PC-3 (cell line): Measurements from ENCODE around the gene PTGES. TPM values are rescaled to one million over a fixed set of nuclear protein-coding genes. Genes with fewer than 3 reads are reported as not detected.

Source experiments
- ATAC-seq: fragments of 200-7000 bp; cut with Tn5 transposase; 2 replicates; pipeline ENCODE4 v1.9.1; 2020; ENCODE audit warnings: mild to moderate bottlenecking, moderate library complexity
- BruUV-seq: library from RNA; stranded (reverse); fragments of 400-500 nt; replicated peaks from 2 replicates; lab custom pipeline; 2021; lab: Mats Ljungman, UMichigan
- CTCF ChIA-PET: fragments of 300-600 bp; sonication (Branson Sonifier 250); formaldehyde crosslinking; loops from one replicate; lab custom pipeline; 2022; ENCODE audit warnings: antibody characterized with exemption; lab: Charles Lee
- POLR2A ChIA-PET: fragments of 300-600 bp; sonication (Branson Sonifier 250); formaldehyde crosslinking; loops from one replicate; lab custom pipeline; 2022; ENCODE audit warnings: antibody characterized with exemption; ENCODE audit not compliant: unreplicated experiment; lab: Charles Lee
- DNase-seq: peaks from one replicate; pipeline ENCODE4 v3.0.0-alpha.2; 2015
- H2AFZ ChIP-seq: fragments of 300-600 bp; sonication (generic); 2 replicates; pipeline ENCODE4 v1.6.0; 2016; ENCODE audit warnings: antibody characterized with exemption, low read length
- H3F3A ChIP-seq: fragments of 300-600 bp; sonication (generic); one replicate; pipeline ENCODE4 v1.6.0; 2017; ENCODE audit warnings: antibody characterized with exemption, low read length, control low read depth, mild to moderate bottlenecking; ENCODE audit not compliant: unreplicated experiment
- H3K27ac ChIP-seq: fragments of 300-600 bp; sonication (generic); 2 replicates; pipeline ENCODE4 v1.5.1; 2016; ENCODE audit warnings: mild to moderate bottlenecking, low read length
- H3K27me3 ChIP-seq: fragments of 300-600 bp; sonication (generic); 2 replicates; pipeline ENCODE4 v1.6.1; 2016; ENCODE audit warnings: low read length, mixed read lengths
- H3K36me3 ChIP-seq: fragments of 300-600 bp; sonication (generic); 2 replicates; pipeline ENCODE4 v1.6.1; 2016; ENCODE audit warnings: low read depth, mixed run types, low read length, mixed read lengths
- H3K4me1 ChIP-seq: fragments of 300-600 bp; sonication (generic); 2 replicates; pipeline ENCODE4 v1.5.1; 2016; ENCODE audit warnings: low read length; ENCODE audit not compliant: insufficient read depth
- H3K4me2 ChIP-seq: fragments of 300-600 bp; sonication (generic); 2 replicates; pipeline ENCODE4 v1.6.0; 2016; ENCODE audit warnings: low read length
- H3K4me3 ChIP-seq: fragments of 300-600 bp; sonication (generic); 2 replicates; pipeline ENCODE4 v1.5.1; 2016; ENCODE audit warnings: mild to moderate bottlenecking, low read length, mixed read lengths
- H3K79me2 ChIP-seq: fragments of 300-600 bp; sonication (generic); 2 replicates; pipeline ENCODE4 v1.6.1; 2017; ENCODE audit warnings: low read length, mixed read lengths
- H3K9ac ChIP-seq: fragments of 300-600 bp; sonication (generic); 2 replicates; pipeline ENCODE4 v1.6.0; 2016; ENCODE audit warnings: mild to moderate bottlenecking, low read length
- H3K9me2 ChIP-seq: fragments of 300-600 bp; sonication (generic); replicated peaks from 2 replicates; pipeline ENCODE4 v1.6.1; 2016; ENCODE audit warnings: mixed run types, low read length, mixed read lengths
- H3K9me3 ChIP-seq: fragments of 300-600 bp; sonication (generic); 2 replicates; pipeline ENCODE4 v1.6.1; 2016; ENCODE audit warnings: low read length, mixed read lengths
- H4K20me1 ChIP-seq: fragments of 300-600 bp; sonication (generic); 2 replicates; pipeline ENCODE4 v1.6.1; 2016; ENCODE audit warnings: low read length, mixed read lengths
- CTCF ChIP-seq: fragments of 300-600 bp; sonication (generic); conservative IDR thresholded peaks from 2 replicates; pipeline ENCODE4 v1.5.1; 2017; ENCODE audit warnings: antibody characterized with exemption, low read depth, mild to moderate bottlenecking, low read length
- EZH2 ChIP-seq: fragments of 300-600 bp; sonication (generic); IDR thresholded peaks from one replicate; pipeline ENCODE4 v1.6.1; 2017; ENCODE audit warnings: antibody characterized with exemption, mild to moderate bottlenecking, low read length; ENCODE audit not compliant: unreplicated experiment
- EZH2phosphoT487 ChIP-seq: fragments of 300-600 bp; sonication (generic); IDR thresholded peaks from 2 replicates; pipeline ENCODE4 v1.6.1; 2018; ENCODE audit warnings: mild to moderate bottlenecking, antibody characterized with exemption, low read length, borderline replicate concordance
- intact Hi-C: fragments of 100-400 bp; cut with micrococcal nuclease; formaldehyde crosslinking; loops from 2 replicates; pipeline ENCODE4 v1.9.0; 2023
- total RNA-seq: library from RNA; depleted of rRNA; stranded (reverse); fragments of >200 nt; gene quantifications from 2 replicates; pipeline ENCODE4 v1.2.3, GENCODE V29; 2014

PTGES gene
- total RNA-seq, 1 experiment from 2014 or later: 21.0 TPM

GRCh38 chr9:129737479-129738274 lies 15.2 kb downstream of the PTGES start:
- no peaks in the 10 kb centered on the region for H3K79me2 ChIP-seq
- peak overlapping the region; percentile 76 for H2AFZ ChIP-seq
- no peaks in the 10 kb centered on the region for H3K27me3 ChIP-seq
- H3K4me3 ChIP-seq: peak overlapping the region; percentile 72
- H3K27ac ChIP-seq: peak overlapping the region; percentile 29; the same call in 1 of the 2 replicates
- no peaks in the 10 kb centered on the region for H3K9me2 ChIP-seq
- BruUV-seq: no TSS peak
- DNase-seq (peak; percentile 74), ATAC-seq (peak; percentile 88)
- peak; percentile 80 for TF ChIP-seq CTCF
- TF ChIP-seq EZH2: no peak
- no peak for TF ChIP-seq EZH2phosphoT487
- POLR2A ChIA-PET: no interaction called here
- no peaks in the 10 kb centered on the region for H3K9me3 ChIP-seq
- CTCF ChIA-PET: interaction anchor here (1.3 kb wide), 1 partner anchor 39 kb away, joined by 5 read pairs; no protein-coding TSS in a partner anchor
- H3K4me2 ChIP-seq: peak overlapping the region; percentile 89
- H4K20me1 ChIP-seq: no peaks in the 10 kb centered on the region
- no peaks in the 10 kb centered on the region for H3F3A ChIP-seq
- intact Hi-C loops: loop anchor here (1.0 kb wide), 1 partner anchor 46 kb away; no protein-coding TSS in a partner anchor
- H3K36me3 ChIP-seq: no peaks in the 10 kb centered on the region
- H3K9ac ChIP-seq: peak overlapping the region; percentile 69
- peaks cover 4% of the 10 kb centered on the region; the same call in 1 of the 2 replicates for H3K4me1 ChIP-seq

GRCh38 chr9:129736334-129736733 lies 16.5 kb downstream of the PTGES start:
- Histone ChIP-seq H3K4me1 (peaks cover 4% of the 10 kb centered on the region; the same call in 1 of the 2 replicates), H3K27me3 (no peaks in the 10 kb centered on the region), H3K9me2 (no peaks in the 10 kb centered on the region), H3K79me2 (no peaks in the 10 kb centered on the region), H3K27ac (no peak overlapping the region), H3K36me3 (no peaks in the 10 kb centered on the region), H3F3A (no peaks in the 10 kb centered on the region), H3K4me3 (no peak overlapping the region), H2AFZ (no peak overlapping the region), H3K4me2 (no peak overlapping the region), H3K9me3 (no peaks in the 10 kb centered on the region), H4K20me1 (no peaks in the 10 kb centered on the region), H3K9ac (no peak overlapping the region)
- DNase-seq (no peak), ATAC-seq (no peak)
- CTCF ChIA-PET: no interaction called here
- TF ChIP-seq EZH2 (no peak), EZH2phosphoT487 (no peak), CTCF (no peak)
- BruUV-seq: no TSS peak
- intact Hi-C loops: no loop called here
- POLR2A ChIA-PET: no interaction called here

- BruUV-seq: no TSS peak
- Histone ChIP-seq H3K9me2 (no peaks in the 10 kb centered on the region), H3K9ac (no peak overlapping the region), H2AFZ (no peak overlapping the region), H3K4me1 (peaks cover 4% of the 10 kb centered on the region; the same call in 1 of the 2 replicates), H3K79me2 (no peaks in the 10 kb centered on the region), H3K9me3 (no peaks in the 10 kb centered on the region), H3F3A (no peaks in the 10 kb centered on the region), H3K27ac (no peak overlapping the region), H3K4me2 (no peak overlapping the region), H3K36me3 (no peaks in the 10 kb centered on the region), H3K27me3 (no peaks in the 10 kb centered on the region), H3K4me3 (no peak overlapping the region), H4K20me1 (no peaks in the 10 kb centered on the region)
- DNase-seq (no peak), ATAC-seq (no peak)
- ChIA-PET CTCF (no interaction called here), POLR2A (no interaction called here)
- TF ChIP-seq EZH2 (no peak), EZH2phosphoT487 (no peak), CTCF (no peak)
- intact Hi-C loops: no loop called here
Measured at GRCh38 chr9:129735546-129735945, 17.3 kb downstream of the PTGES start.
